GM10266 (cell line): Measurements from ENCODE around the gene DLK2.

Source experiments
- DNase-seq: peaks from one replicate; pipeline ENCODE4 v3.0.0; 2012; ENCODE audit errors: extremely low spot score
- CTCF ChIP-seq: IDR thresholded peaks from 2 replicates; pipeline ENCODE4 v1.5.1; 2012; ENCODE audit warnings: mild to moderate bottlenecking, low read depth; ENCODE audit not compliant: control insufficient read depth, insufficient read depth; ENCODE audit errors: missing control alignments

Gene DLK2

GRCh38 chr6:43434001-43434840 lies 21.1 kb downstream of the DLK2 start:
- no peak for DNase-seq
- no peak for TF ChIP-seq CTCF

GRCh38 chr6:43433148-43433547 lies 22.2 kb downstream of the DLK2 start:
- no peak for DNase-seq
- TF ChIP-seq CTCF = no peak

DNA sequence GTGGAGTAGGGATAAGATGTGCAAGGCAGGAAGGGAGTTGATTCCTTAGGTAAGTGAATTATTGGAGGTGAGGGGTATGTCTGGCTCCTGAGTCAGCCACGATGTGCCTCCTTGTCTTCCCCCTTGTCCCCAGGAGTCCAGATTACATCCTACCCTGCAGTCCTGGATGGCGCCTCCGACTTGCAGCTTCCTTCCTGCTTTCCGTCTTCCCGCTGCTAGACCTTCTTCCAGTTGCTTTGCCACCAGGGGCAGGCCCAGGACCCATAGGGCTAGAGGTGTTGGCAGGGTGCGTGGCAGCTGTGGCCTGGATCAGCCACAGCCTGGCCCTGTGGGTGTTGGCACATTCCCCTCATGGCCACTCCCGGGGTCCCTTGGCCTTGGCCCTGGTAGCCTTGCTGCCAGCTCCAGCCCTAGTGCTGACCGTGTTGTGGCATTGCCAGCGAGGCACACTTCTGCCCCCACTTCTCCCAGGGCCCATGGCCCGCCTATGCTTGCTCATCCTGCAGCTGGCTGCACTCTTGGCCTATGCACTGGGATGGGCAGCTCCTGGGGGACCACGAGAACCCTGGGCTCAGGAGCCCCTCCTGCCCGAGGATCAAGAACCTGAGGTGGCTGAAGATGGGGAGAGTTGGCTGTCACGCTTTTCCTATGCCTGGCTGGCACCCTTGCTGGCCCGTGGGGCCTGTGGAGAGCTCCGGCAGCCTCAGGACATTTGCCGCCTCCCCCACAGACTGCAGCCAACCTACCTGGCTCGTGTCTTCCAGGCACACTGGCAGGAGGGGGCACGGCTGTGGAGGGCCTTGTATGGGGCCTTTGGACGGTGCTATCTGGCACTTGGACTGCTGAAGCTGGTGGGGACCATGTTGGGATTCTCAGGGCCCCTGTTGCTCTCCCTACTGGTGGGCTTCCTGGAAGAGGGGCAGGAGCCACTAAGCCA lies 23.1 kb downstream of the DLK2 start:
- no peak for TF ChIP-seq CTCF
- DNase-seq = no peak

GRCh38 chr6:43428874-43429273 lies 26.5 kb downstream of the DLK2 start:
- no peak for DNase-seq
- no peak for TF ChIP-seq CTCF

DNA sequence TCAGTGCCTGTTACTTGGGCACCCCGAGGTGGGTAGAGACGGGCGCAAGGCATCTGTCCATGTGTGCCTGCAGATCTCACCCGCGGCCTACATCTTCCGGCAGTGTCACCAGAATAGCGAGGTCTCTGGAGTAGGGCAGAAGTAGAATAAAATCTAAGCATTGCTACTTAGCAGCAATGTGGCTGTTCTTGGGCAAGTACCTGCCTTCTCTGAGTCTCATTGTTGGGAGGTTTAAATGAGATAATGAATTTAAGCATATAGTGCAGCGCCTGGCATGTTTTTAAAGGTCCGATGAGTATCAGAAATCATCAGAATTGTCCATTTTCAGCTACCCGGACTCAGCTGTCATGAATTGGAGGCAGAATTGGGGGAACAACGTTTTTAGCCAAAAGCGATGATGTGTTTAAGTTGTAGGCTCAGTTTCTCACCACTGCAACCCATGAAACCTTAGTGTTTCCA lies 27.2 kb downstream of the DLK2 start:
- no peak for DNase-seq
- TF ChIP-seq CTCF = no peak

GRCh38 chr6:43427406-43428111 lies 27.8 kb downstream of the DLK2 start, which contains the start of gene ABCC10:
TSS of gene ABCC10 (plus strand) at chr6:43427541. CDS start at chr6:43427979, 438 bp downstream.
- TF ChIP-seq CTCF = peak; percentile 31
- peak; percentile 96 for DNase-seq
